Measurements from ENCODE around the gene ASL.
"Not testable (repeated sequence)": the region's sequence is repeated elsewhere in the genome, so short reads cannot be mapped to it uniquely, and the experiment has no call there.

The ASL gene

DNA sequence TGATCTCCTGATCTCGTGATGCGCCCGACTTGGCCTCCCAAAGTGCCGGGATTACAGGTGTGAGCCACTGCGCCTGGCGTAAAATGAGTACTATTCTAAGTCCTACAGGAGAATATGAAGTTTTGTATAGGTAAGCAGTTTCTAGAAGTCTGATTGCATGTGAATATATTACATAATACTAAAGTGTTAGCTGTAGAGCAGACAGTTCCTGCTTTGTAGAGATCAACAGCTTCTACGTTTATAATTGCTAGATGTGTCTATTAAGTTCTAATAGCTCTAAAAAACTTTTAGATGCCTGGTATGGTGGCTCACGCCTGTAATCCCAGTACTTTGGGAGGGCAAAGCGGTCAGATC is 47.5 kb downstream of the ASL start:
- no peak for DNase-seq

DNA sequence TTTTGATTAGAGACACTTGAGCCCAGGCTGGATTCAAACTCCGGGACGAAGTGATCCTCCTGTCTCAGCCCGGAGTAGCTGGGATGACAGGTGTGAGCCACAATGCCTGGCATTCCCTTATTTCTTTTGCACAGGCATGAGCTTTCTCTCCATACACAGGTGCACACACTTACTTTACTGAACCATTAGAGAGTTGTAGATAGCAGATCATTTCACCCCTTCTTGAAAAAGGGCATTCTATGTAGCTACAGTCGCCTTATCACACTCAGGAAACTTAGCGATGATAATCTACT is 48.9 kb downstream of the ASL start:
- not testable (repeated sequence) for DNase-seq

DNA sequence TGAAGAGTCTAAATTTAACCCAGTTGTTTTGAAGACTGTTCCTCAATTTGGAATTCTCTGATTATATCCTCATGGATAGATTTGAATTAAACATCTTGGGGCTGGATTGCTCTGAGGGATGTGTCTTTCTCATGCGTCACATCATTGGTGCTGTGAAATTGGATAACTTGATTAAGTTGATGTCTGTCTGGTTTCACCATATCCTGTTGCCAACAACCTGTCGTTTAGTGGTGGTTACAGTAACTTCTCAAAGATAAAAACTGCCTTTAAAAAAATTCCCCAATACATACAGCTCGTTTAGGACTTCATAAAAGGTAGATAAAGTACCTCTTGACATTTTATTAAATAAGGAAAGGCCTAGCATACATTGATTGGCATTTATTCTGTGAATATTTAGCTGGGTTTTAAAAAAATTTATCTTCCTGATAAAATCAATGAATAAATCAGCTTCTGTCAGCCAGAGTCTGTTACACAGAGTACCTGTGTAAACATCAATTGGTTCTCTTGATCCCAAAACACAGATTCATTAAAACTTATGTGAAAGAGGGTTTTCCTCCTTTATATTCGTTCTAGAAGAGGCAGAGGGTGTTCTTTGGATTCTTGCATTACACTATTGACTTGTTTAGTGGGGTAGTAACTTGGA is 49.6 kb downstream of the ASL start:
- no peak for DNase-seq

DNA sequence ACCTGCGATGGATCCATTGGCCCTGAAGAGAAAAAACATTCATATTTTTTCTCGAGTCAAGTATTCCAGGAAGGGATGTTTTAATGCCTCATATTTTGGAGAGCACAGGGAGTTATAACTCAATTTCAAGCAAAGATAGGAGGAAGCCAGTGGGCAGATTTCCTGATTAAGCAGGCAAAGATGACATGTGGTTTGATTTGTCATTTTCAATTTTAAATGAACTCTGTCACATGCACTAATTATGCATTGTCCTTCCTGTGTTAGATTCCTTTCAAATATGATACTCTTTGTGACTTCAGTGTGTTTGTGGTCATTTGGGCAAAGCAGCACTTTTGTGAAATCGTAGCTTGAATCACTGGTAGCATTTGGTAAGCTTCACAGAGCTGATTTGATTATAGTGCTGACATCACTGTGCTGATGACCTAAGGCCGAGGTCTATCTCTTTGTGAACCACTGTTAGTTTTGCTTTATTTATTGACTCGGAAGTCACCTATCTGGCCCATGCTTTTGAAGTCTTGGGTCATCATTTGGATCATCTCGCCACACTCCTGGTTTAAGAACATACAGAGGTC is 50.2 kb downstream of the ASL start:
- not testable (repeated sequence) for DNase-seq

DNA sequence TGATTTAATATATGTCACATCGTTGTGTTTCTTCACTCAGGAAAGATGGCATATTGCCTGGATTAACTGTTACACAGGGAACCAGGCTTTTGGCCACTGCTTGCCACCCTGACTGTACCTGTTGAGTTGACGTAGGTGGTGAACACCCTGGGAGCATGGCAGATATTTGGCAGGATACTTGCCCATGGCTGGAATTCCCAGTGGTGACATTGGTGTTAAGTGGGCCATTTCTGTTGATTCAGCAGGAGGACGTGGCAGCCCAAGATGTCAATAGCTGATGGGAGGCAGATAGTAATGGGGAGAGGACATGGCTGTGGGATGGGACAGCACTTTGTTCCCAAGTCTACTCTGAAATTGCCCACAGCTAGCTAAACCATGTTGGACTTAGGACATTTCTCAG is 51.6 kb downstream of the ASL start:
- DNase-seq, result not testable (repeated sequence)

DNA sequence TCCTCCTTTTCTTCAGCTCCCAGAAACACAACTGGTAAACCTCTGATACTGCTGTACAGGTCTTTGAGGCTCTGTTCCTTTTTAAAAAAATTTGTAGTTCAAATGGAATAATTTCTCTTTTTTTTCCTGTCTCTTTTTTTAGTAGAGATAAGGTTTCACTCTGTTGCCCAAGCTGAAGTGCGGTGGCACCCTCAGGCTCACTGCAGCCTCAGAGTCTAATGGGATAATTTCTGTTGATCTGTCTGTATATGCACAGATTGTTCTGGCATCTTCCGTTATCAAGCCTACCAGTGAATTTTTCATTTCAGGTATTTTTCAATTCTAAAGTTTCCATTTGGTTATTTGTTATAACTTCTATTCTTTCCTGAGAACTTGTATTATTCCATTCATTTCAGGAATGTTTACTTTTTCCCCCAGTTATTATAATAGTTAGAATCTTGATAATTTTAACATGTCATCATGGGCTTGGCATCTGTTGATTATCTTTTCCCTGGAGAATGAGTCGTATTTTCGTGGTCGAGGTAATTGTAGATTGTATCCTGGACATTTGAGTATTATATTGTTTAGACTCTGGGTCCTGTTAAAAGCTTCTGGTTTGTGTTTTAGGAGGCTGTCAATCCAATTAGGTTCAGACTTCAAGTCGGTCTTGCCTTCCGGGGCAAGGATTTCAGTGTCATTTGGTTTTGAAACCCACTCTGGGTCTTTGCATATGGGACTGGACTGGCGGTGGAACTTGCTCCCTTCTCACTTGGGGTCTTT is 63.6 kb downstream of the ASL start:
- no peak for DNase-seq

DNA sequence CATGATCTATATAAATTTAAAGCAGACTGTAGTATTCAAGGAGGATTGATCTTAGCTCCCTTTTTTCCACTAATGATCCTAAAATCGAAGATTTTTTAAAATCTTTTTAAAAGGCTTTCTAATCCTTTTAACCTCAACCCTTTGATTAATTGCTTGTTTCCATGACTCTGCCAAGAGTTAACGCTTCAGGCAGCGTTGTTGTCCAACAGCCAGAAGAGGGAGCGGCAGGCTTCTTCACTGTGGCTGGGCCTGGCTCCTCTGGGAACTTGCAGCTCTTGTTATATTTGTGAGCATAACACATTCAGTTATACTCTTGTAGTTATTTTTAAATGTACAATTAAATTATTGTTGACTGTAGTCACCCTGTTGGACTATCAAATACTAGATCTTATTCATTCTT is 65.3 kb downstream of the ASL start:
- DNase-seq, result no peak

DNA sequence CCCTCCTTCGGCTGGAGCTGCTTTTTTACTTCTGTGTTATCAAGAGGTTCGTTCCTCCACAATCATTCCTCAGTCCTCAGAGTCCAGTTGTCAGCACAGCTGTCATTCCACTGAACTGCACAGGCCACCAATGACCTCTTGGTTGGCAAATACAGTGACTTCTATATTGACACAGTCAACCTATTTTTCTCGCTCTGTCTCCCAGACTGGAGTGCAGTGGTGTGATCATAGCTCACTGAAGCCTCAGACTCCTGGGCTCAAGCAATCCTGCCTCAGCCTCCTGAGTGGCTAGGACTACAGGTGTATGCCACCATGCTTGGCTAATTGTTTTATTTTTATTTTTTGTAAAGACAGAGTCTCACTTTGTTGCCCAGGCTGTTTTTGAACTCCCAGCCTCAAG is 66.7 kb downstream of the ASL start:
- DNase-seq, result no peak

DNA sequence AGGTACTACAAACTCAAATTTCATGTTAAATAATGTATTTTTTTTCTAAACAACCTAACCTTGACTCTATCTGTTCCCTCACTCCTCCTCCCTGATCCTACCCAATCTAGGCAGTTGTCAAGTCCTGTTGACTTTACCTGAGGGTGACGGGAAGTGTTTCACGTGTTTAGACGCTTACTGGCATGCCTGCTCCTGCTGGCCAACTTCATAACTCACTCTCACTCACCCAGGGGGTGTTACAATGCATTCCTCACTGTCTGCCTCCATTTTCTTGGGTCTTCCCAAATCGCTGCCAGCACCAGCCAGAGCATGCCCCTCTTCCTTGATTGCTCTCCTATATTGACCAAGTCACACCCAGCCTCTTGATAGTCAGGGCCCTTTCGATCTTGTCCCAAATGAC is 67.4 kb downstream of the ASL start:
- DNase-seq, result no peak

Data from NCI-H526 treated with DMSO at 0.1 percent for 48 hours (cell line).